Esophagus squamous epithelium (tissue), 4 donors: ENCODE measurements around the gene CSRNP3.

ENCODE experiments used
- CTCF ChIP-seq, 6 experiments: fragments of 450-650 bp in 4 of 6; fragments of 200-600 bp in 2 of 6; sonication (generic) in 2 of 6; IDR thresholded peaks; one replicate each; pipeline ENCODE4 v1.5.1; 2016 to 2019; ENCODE audit warnings: antibody characterized with exemption in 6 of 6, mild to moderate bottlenecking in 4 of 6, moderate library complexity in 4 of 6
- POLR2A ChIP-seq, 4 donors: fragments of 450-650 bp; IDR thresholded peaks; one replicate each; pipeline ENCODE4 v1.6.1; 2017; ENCODE audit warnings: antibody characterized with exemption in 4 of 4, mild to moderate bottlenecking in 4 of 4, moderate library complexity in 3 of 4

DNA sequence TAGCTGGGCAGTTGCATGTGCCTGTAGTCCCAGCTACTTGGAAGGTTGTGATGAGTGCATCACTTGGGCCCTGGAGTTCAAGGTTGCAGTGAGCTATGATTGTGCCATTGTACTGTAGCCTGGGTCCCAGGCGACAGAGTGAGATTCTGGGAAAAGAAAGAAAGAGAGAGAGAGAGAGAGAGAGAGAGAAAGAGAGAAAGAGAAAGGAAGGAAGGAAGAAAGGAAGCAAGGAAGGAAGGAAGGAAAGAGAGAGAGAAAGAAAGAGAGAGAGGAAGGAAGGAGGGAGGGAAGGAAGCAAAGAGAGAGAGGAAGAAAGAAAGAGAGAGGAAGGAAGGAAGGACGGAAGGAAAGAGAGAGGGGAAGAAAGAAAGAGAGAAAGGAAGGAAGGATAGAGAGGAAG lies 196.1 kb downstream of the CSRNP3 start:
- TF ChIP-seq CTCF (IDR thresholded peaks at IDR 0.05): no peak
- TF ChIP-seq POLR2A (IDR thresholded peaks at IDR 0.05): no peak
